Measurements from ENCODE around the gene AMBRA1.

Gene AMBRA1

GRCh38 chr11:46390331-46391171 lies 203.3 kb downstream of the AMBRA1 start:
- no peak for TF ChIP-seq REST (IDR thresholded peaks at IDR 0.05; ENCODE audit: low read depth)
- no peak for TF ChIP-seq TCF12 (IDR thresholded peaks at IDR 0.05; ENCODE audit: low read depth)
- TF ChIP-seq TEAD4 (IDR thresholded peaks at IDR 0.05), result no peak
- TF ChIP-seq USF1 (IDR thresholded peaks at IDR 0.05), result no peak

- TF ChIP-seq CEBPB (IDR thresholded peaks at IDR 0.05) (no peak), FOXM1 (IDR thresholded peaks at IDR 0.05; ENCODE audit: borderline replicate concordance, low read depth) (no peak), TAF1 (IDR thresholded peaks at IDR 0.05; ENCODE audit: low read depth) (no peak), TCF12 (IDR thresholded peaks at IDR 0.05; ENCODE audit: low read depth) (0 out of 2 replicates have a peak, but pooled peaks have one; percentile 43), YY1 (IDR thresholded peaks at IDR 0.05; ENCODE audit: low read depth) (peak; percentile 52; the same call in 1 of the 2 replicates), USF1 (IDR thresholded peaks at IDR 0.05) (no peak), EGR1 (IDR thresholded peaks at IDR 0.05) (peak; percentile 38; the same call in 1 of the 2 replicates), ZBTB7A (IDR thresholded peaks at IDR 0.05; ENCODE audit: low read depth) (0 out of 2 replicates have a peak, but pooled peaks have one; percentile 67), RAD21 (IDR thresholded peaks at IDR 0.05; ENCODE audit: low read depth) (peak; percentile 84), CREB1 (IDR thresholded peaks at IDR 0.05; ENCODE audit: low read depth) (no peak), MAX (IDR thresholded peaks at IDR 0.05) (peak; percentile 72), NFIC (IDR thresholded peaks at IDR 0.05) (no peak), EP300 (IDR thresholded peaks at IDR 0.05; ENCODE audit: borderline replicate concordance) (0 out of 2 replicates have a peak, but pooled peaks have one; percentile 17), TEAD4 (IDR thresholded peaks at IDR 0.05) (peak; percentile 60), REST (IDR thresholded peaks at IDR 0.05; ENCODE audit: low read depth) (no peak)
These were observed 204.1 kb downstream of the AMBRA1 start for GRCh38 chr11:46389450-46390330.

- TF ChIP-seq REST (IDR thresholded peaks at IDR 0.05; ENCODE audit: low read depth) (peak; percentile 40; the same call in 1 of the 2 replicates), FOXM1 (IDR thresholded peaks at IDR 0.05; ENCODE audit: borderline replicate concordance, low read depth) (no peak)
These were observed 205.0 kb downstream of the AMBRA1 start for GRCh38 chr11:46388619-46389449.

Data from Ishikawa (cell line).